ENCODE measurements around the gene LILRA1. TPM values are rescaled to one million over a fixed set of nuclear protein-coding genes. Genes with fewer than 3 reads are reported as not detected.
"Not testable (repeated sequence)": the region's sequence is repeated elsewhere in the genome, so short reads cannot be mapped to it uniquely, and the experiment has no call there.

LILRA1 gene
- total RNA-seq, result under 1 TPM in 1 of 2 donors, not detected in 1; 0.47 TPM

- H3K27ac ChIP-seq; H3K36me3 ChIP-seq; H3K27me3 ChIP-seq; H3K4me3 ChIP-seq; DNase-seq (ENCODE audit: low spot score); H3K4me1 ChIP-seq; H3K9me3 ChIP-seq: not testable (repeated sequence)
These were observed at the start of gene LILRA1 for GRCh38 chr19:54593445-54593844. LILRA1 (plus strand) TSS chr19:54593632; CDS start chr19:54594245, 613 bp downstream.

GRCh38 chr19:54548806-54549205, 44.6 kb upstream of the LILRA1 start:
- no peak for TF ChIP-seq CTCF (IDR thresholded peaks at IDR 0.05)
- Histone ChIP-seq H3K36me3 (no peaks in the 10 kb centered on the region), H3K4me3 (no peak overlapping the region), H3K9me3 (no peaks in the 10 kb centered on the region), H3K27ac (no peak overlapping the region), H3K4me1 (no peaks in the 10 kb centered on the region), H3K27me3 (no peaks in the 10 kb centered on the region)
- no peak for DNase-seq (ENCODE audit: low spot score)

- no peaks in the 10 kb centered on the region for H3K27me3 ChIP-seq
These were observed 44.2 kb upstream of the LILRA1 start for GRCh38 chr19:54549224-54549623.

GRCh38 chr19:54551293-54551692, 42.1 kb upstream of the LILRA1 start:
- H3K36me3 ChIP-seq, result no peaks in the 10 kb centered on the region
- no peaks in the 10 kb centered on the region for H3K9me3 ChIP-seq
- H3K27me3 ChIP-seq, result no peaks in the 10 kb centered on the region
- DNase-seq (ENCODE audit: low spot score), result no peak
- H3K4me1 ChIP-seq, result no peaks in the 10 kb centered on the region
- no peak overlapping the region for H3K27ac ChIP-seq
- no peak for TF ChIP-seq CTCF (IDR thresholded peaks at IDR 0.05)
- no peak overlapping the region for H3K4me3 ChIP-seq

More at GRCh38 chr19:54549224-54549623, 44.2 kb upstream of the LILRA1 start:
- TF ChIP-seq CTCF (IDR thresholded peaks at IDR 0.05), result no peak
- H3K9me3 ChIP-seq, result no peaks in the 10 kb centered on the region
- H3K27ac ChIP-seq, result no peak overlapping the region
- no peak for DNase-seq (ENCODE audit: low spot score)
- H3K4me1 ChIP-seq, result no peaks in the 10 kb centered on the region
- no peak overlapping the region for H3K4me3 ChIP-seq
- no peaks in the 10 kb centered on the region for H3K36me3 ChIP-seq

GRCh38 chr19:54551950-54552912, 41.2 kb upstream of the LILRA1 start:
- DNase-seq (ENCODE audit: low spot score), result no peak
- TF ChIP-seq CTCF (IDR thresholded peaks at IDR 0.05), result no peak
- Histone ChIP-seq H3K4me3 (no peak overlapping the region), H3K9me3 (no peaks in the 10 kb centered on the region), H3K4me1 (no peaks in the 10 kb centered on the region), H3K36me3 (no peaks in the 10 kb centered on the region), H3K27ac (no peak overlapping the region), H3K27me3 (no peaks in the 10 kb centered on the region)

GRCh38 chr19:54552913-54553310, 40.5 kb upstream of the LILRA1 start:
- H3K9me3 ChIP-seq, result no peaks in the 10 kb centered on the region
- no peak overlapping the region for H3K4me3 ChIP-seq
- no peak overlapping the region for H3K27ac ChIP-seq
- no peaks in the 10 kb centered on the region for H3K36me3 ChIP-seq
- no peaks in the 10 kb centered on the region for H3K27me3 ChIP-seq
- no peaks in the 10 kb centered on the region for H3K4me1 ChIP-seq
- no peak for DNase-seq (ENCODE audit: low spot score)
- TF ChIP-seq CTCF (IDR thresholded peaks at IDR 0.05), result no peak
